SK-MEL-5 (cell line): Measurements from ENCODE around the gene RBMY1F. TPM values are rescaled to one million over a fixed set of nuclear protein-coding genes. Genes with fewer than 3 reads are reported as not detected.
"Not testable (repeated sequence)": the region's sequence is repeated elsewhere in the genome, so short reads cannot be mapped to it uniquely, and the experiment has no call there.

ENCODE experiments used
- DNase-seq: peaks from one replicate; pipeline ENCODE4 v3.0.0-alpha.2; 2016; ENCODE audit warnings: low read depth, low spot score
- in situ Hi-C: cut with HindIII; loops from 2 replicates; pipeline ENCODE4 v1.10.0; 2016; ENCODE audit warnings: low sequenced_read_pairs, high pct_unique_total_duplicates, low pct_unique_long_range_greater_than_20kb
- polyA plus RNA-seq, 2 experiments: library from polyadenylated mRNA; depleted of rRNA; stranded (reverse); fragments of >200 nt; gene quantifications; 2 replicates each; pipeline ENCODE4 v1.2.3, GENCODE V29; 2015
- total RNA-seq: library from RNA; depleted of rRNA; stranded (reverse); fragments of >200 nt; shearing (Covaris generic); gene quantifications from 2 replicates; pipeline ENCODE4 v1.2.3, GENCODE V29; 2014; rRNA removed

The RBMY1F gene
- not detected in 2 replicates for total RNA-seq
- polyA plus RNA-seq (2015; cell fraction: cytosol; rRNA removed), result not detected in 2 replicates
- not detected in 2 replicates for polyA plus RNA-seq (2015; cell fraction: nucleus; rRNA removed)

GRCh38 chrY:22182823-22183222 is at the start of gene RBMY1F:
TSS of gene RBMY1F (minus strand) at chrY:22182923. CDS start at chrY:22180969, 1,954 bp downstream.
- DNase-seq, in situ Hi-C loops: not testable (repeated sequence)

GRCh38 chrY:22151144-22151543 is 31.6 kb downstream of the RBMY1F start:
- DNase-seq, in situ Hi-C loops: not testable (repeated sequence)

GRCh38 chrY:22141011-22141695 is 41.6 kb downstream of the RBMY1F start:
- in situ Hi-C loops, DNase-seq: not testable (repeated sequence)

GRCh38 chrY:22134719-22135118 is 48.0 kb downstream of the RBMY1F start:
- DNase-seq, in situ Hi-C loops: not testable (repeated sequence)

GRCh38 chrY:22130494-22130893 is 52.2 kb downstream of the RBMY1F start:
- DNase-seq, in situ Hi-C loops: not testable (repeated sequence)

Other genes with a start within 250 kb of the RBMY1F start
- gene RBMY1J, start 220.5 kb upstream of the RBMY1F start, total RNA-seq, result not detected in 2 replicates